PC-9 (cell line): ENCODE measurements around the gene RRP1. TPM values are rescaled to one million over a fixed set of nuclear protein-coding genes. Genes with fewer than 3 reads are reported as not detected.

Source experiments
- BruUV-seq: library from RNA; stranded (reverse); fragments of 400-500 nt; replicated peaks from 2 replicates; lab custom pipeline; 2021; lab: Mats Ljungman, UMichigan
- CTCF ChIA-PET: fragments of 300-600 bp; sonication (Branson Sonifier 250); formaldehyde crosslinking; loops from one replicate; lab custom pipeline; 2022; ENCODE audit warnings: antibody characterized with exemption; lab: Charles Lee
- POLR2A ChIA-PET: fragments of 300-600 bp; sonication (Branson Sonifier 250); formaldehyde crosslinking; loops from one replicate; lab custom pipeline; 2022; ENCODE audit warnings: antibody characterized with exemption; ENCODE audit not compliant: unreplicated experiment; lab: Charles Lee
- DNase-seq, 2 experiments: peaks; one replicate each; pipeline versions ENCODE4 v3.0.0 to v3.0.0-alpha.2; 2015 to 2022; ENCODE audit warnings: mixed read lengths in 1 of 2
- H2AFZ ChIP-seq: fragments of 200-600 bp; sonication (generic); 2 replicates; pipeline ENCODE4 v1.8.1; 2017; ENCODE audit warnings: antibody characterized with exemption
- H3F3A ChIP-seq: fragments of 200-600 bp; sonication (generic); 2 replicates; pipeline ENCODE4 v1.8.1; 2017; ENCODE audit warnings: antibody characterized with exemption, mild to moderate bottlenecking, low read depth; ENCODE audit not compliant: insufficient read depth
- H3K27ac ChIP-seq: fragments of 200-600 bp; sonication (generic); 2 replicates; pipeline ENCODE4 v1.6.1; 2016; ENCODE audit warnings: mixed run types
- H3K27me3 ChIP-seq: fragments of 200-600 bp; sonication (generic); 2 replicates; pipeline ENCODE4 v1.6.1; 2016; ENCODE audit warnings: low read depth, mixed run types; ENCODE audit not compliant: insufficient read depth
- H3K36me3 ChIP-seq: fragments of 200-600 bp; sonication (generic); 2 replicates; pipeline ENCODE4 v1.6.1; 2016; ENCODE audit warnings: low read depth, mixed run types
- H3K4me1 ChIP-seq: fragments of 200-600 bp; sonication (generic); replicated peaks from 2 replicates; pipeline ENCODE4 v1.6.1; 2016; ENCODE audit warnings: mixed run types; ENCODE audit not compliant: insufficient read depth
- H3K4me2 ChIP-seq: fragments of 200-600 bp; sonication (generic); 2 replicates; pipeline ENCODE4 v1.6.1; 2017; ENCODE audit warnings: mixed run types
- H3K4me3 ChIP-seq: fragments of 200-600 bp; sonication (generic); 2 replicates; pipeline ENCODE4 v1.6.1; 2016; ENCODE audit warnings: mixed run types
- H3K79me2 ChIP-seq: fragments of 200-600 bp; sonication (generic); 2 replicates; pipeline ENCODE4 v1.6.1; 2017; ENCODE audit warnings: low read depth, mixed run types
- H3K9me2 ChIP-seq: fragments of 200-600 bp; sonication (generic); 2 replicates; pipeline ENCODE4 v1.8.1; 2017; ENCODE audit warnings: mild to moderate bottlenecking; ENCODE audit not compliant: insufficient read depth
- H3K9me3 ChIP-seq: fragments of 200-600 bp; sonication (generic); 2 replicates; pipeline ENCODE4 v1.8.1; 2016; ENCODE audit warnings: low read depth; ENCODE audit not compliant: insufficient read depth
- H4K20me1 ChIP-seq: fragments of 200-600 bp; sonication (generic); 2 replicates; pipeline ENCODE4 v1.8.1; 2017; ENCODE audit not compliant: insufficient read depth
- EZH2 ChIP-seq: fragments of 200-600 bp; sonication (generic); IDR thresholded peaks from 2 replicates; pipeline ENCODE4 v1.8.0; 2017; ENCODE audit warnings: antibody characterized with exemption, low read depth
- intact Hi-C: fragments of 100-400 bp; cut with micrococcal nuclease; formaldehyde crosslinking; loops from one replicate; pipeline ENCODE4 v1.10.0; 2022; ENCODE audit not compliant: unreplicated experiment
- total RNA-seq: library from RNA; stranded (reverse); gene quantifications from 2 replicates; pipeline ENCODE4 v1.2.3, GENCODE V29; 2021
- TF ChIP-seq, protein P1 (sequence below): fragments of 200-600 bp; sonication (generic); conservative IDR thresholded peaks from 2 replicates; pipeline ENCODE4 v1.6.1; 2017; ENCODE audit warnings: mixed run types, antibody characterized with exemption, mild to moderate bottlenecking, moderate library complexity

RRP1 gene
- total RNA-seq, 1 experiment from 2014 or later: 24.9 TPM

DNA sequence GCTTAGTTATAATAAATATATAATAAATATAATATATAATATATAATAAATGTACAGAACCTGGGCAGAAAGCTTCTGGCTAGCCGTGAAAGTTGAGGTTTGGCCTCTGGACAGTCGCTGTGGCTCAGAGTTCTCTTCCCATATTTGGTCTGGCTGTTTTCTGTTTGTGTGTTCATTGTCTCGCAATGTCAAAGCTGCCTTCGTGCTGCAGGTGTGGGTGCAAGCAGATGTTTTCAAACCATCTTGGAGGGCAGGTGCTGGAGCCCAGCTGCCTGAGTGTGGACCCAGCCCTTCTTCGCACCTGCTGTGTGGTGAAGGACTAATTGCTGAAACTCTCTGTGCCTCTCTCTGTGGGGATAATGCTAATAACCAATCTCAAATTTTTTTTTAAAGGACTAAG, 9.7 kb upstream of the RRP1 start:
- POLR2A ChIA-PET: no interaction called here

DNA sequence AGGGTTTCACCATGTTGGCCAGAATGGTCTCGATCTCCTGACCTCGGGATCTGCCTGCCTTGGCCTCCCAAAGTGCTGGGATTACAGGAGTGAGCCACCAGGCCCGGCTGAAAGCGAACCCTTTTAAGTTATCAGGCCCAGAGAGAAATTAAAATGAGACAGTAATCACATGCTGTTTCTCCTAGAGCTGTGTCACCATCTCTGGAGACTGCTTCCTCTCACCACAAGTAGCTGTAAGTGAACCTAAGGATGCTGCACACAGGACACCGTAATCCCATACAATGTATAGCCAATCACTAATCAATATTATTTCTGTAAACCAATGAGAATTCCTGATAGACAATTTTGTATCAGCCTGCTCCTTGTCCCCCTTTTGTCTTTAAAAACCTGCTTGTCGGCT, 7.5 kb upstream of the RRP1 start:
- no peaks in the 10 kb centered on the region for H3K9me2 ChIP-seq
- H3K4me1 ChIP-seq: peaks cover 73% of the 10 kb centered on the region
- TF ChIP-seq EZH2: no peak
- TF ChIP-seq, protein P1, sequence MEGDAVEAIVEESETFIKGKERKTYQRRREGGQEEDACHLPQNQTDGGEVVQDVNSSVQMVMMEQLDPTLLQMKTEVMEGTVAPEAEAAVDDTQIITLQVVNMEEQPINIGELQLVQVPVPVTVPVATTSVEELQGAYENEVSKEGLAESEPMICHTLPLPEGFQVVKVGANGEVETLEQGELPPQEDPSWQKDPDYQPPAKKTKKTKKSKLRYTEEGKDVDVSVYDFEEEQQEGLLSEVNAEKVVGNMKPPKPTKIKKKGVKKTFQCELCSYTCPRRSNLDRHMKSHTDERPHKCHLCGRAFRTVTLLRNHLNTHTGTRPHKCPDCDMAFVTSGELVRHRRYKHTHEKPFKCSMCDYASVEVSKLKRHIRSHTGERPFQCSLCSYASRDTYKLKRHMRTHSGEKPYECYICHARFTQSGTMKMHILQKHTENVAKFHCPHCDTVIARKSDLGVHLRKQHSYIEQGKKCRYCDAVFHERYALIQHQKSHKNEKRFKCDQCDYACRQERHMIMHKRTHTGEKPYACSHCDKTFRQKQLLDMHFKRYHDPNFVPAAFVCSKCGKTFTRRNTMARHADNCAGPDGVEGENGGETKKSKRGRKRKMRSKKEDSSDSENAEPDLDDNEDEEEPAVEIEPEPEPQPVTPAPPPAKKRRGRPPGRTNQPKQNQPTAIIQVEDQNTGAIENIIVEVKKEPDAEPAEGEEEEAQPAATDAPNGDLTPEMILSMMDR: no peak
- no peaks in the 10 kb centered on the region for H4K20me1 ChIP-seq
- no peaks in the 10 kb centered on the region for H3K27me3 ChIP-seq
- H3K4me3 ChIP-seq: no peak overlapping the region
- peaks cover 27% of the 10 kb centered on the region for H3K79me2 ChIP-seq
- CTCF ChIA-PET: no interaction called here
- no peak overlapping the region for H2AFZ ChIP-seq
- intact Hi-C loops: loop anchor here (10.0 kb wide), 1 partner anchor 127 kb away; the partner anchor contains the start of genes HSF2BP and RRP1B
- peaks cover 70% of the 10 kb centered on the region for H3F3A ChIP-seq
- no peak for DNase-seq
- H3K4me2 ChIP-seq: peak overlapping the region; percentile 87
- POLR2A ChIA-PET: no interaction called here
- no peaks in the 10 kb centered on the region for H3K36me3 ChIP-seq
- peak overlapping the region; percentile 100 for H3K27ac ChIP-seq
- H3K9me3 ChIP-seq: no peaks in the 10 kb centered on the region
- BruUV-seq: no TSS peak

More for the DNA sequence above, 9.7 kb upstream of the RRP1 start:
- Histone ChIP-seq H4K20me1 (peaks cover 3% of the 10 kb centered on the region; the same call in 1 of the 2 replicates), H3K79me2 (peaks cover 41% of the 10 kb centered on the region), H3K4me1 (peaks cover 68% of the 10 kb centered on the region), H3K9me2 (no peaks in the 10 kb centered on the region), H3K27me3 (no peaks in the 10 kb centered on the region), H2AFZ (no peak overlapping the region), H3K27ac (peak overlapping the region; percentile 100), H3K36me3 (0 out of 2 replicates have a peak, but pooled peaks cover 5% of the 10 kb centered on the region), H3K4me2 (peak overlapping the region; percentile 87), H3K9me3 (no peaks in the 10 kb centered on the region), H3K4me3 (peak overlapping the region; percentile 57), H3F3A (peaks cover 79% of the 10 kb centered on the region)
- TF ChIP-seq, protein P1: no peak
- TF ChIP-seq EZH2: no peak
- CTCF ChIA-PET: interaction anchor here (1.5 kb wide), 1 partner anchor 10 kb away, joined by 6 read pairs; the partner anchor contains the start of gene RRP1
- DNase-seq: no peak
- BruUV-seq: no TSS peak
- intact Hi-C loops: loop anchor here (1.0 to 10.0 kb wide), 2 partner anchors 10 to 125 kb away; partner anchors contain the start of genes HSF2BP, RRP1 and RRP1B

DNA sequence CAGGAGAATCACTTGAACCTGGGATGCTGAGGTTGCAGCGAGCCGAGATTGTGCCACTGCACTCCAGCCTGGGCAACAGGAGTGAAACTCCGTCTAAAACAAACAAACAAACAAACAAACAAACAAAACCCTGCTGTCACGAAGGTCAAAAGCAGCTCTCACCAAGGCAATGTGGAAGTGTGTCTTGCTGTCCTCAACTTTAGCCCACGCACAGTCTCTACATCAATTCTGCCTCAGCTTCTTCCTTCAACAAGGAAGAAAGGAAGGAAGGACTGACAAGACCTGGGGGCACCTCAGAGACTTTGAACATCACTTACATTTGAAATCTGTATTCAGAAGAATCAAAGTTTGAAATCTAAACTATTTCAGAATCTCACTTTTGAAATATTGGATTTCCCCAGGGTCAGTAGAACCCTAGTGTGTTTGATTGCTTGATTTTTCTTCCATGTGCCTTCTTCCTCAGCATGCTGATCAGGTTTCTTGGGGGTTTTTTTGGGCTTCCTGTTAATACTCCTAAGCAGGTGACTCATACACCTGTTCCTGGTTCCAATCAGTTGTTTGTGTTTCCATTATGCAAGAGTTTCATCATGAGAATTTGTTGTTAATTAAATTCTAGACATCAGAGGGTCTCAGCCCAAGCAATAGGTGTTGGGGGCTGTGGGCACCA, 6.8 kb upstream of the RRP1 start:
- no peaks in the 10 kb centered on the region for H3K36me3 ChIP-seq
- POLR2A ChIA-PET: no interaction called here
- H3K9me2 ChIP-seq: no peaks in the 10 kb centered on the region
- BruUV-seq: TSS peak; percentile 59
- peaks cover 63% of the 10 kb centered on the region for H3F3A ChIP-seq
- H3K4me2 ChIP-seq: peak overlapping the region; percentile 87
- peaks cover 27% of the 10 kb centered on the region for H3K79me2 ChIP-seq
- no peaks in the 10 kb centered on the region for H3K27me3 ChIP-seq
- peaks cover 70% of the 10 kb centered on the region for H3K4me1 ChIP-seq
- H3K27ac ChIP-seq: peak overlapping the region; percentile 100
- no peaks in the 10 kb centered on the region for H3K9me3 ChIP-seq
- CTCF ChIA-PET: no interaction called here
- no peak overlapping the region for H2AFZ ChIP-seq
- H4K20me1 ChIP-seq: no peaks in the 10 kb centered on the region
- peak overlapping the region; percentile 42; the same call in 1 of the 2 replicates for H3K4me3 ChIP-seq
- intact Hi-C loops: loop anchor here (10.0 kb wide), 1 partner anchor 128 kb away; the partner anchor contains the start of genes HSF2BP and RRP1B
- TF ChIP-seq, protein P1: no peak
- TF ChIP-seq EZH2: no peak
- DNase-seq: peak in 1 of 2 experiments; percentile 92
